T-cell (primary cell): ENCODE data around the gene APBB3. TPM values are rescaled to one million over a fixed set of nuclear protein-coding genes. Genes with fewer than 3 reads are reported as not detected.

Experiments
- ATAC-seq, 4 experiments: fragments of 200-7000 bp in 3 of 4; fragments of 150-1000 bp in 1 of 4; cut with Tn5 transposase; replicated peaks in 1 of 4; 1 replicate in 3 of 4; 2 replicates in 1 of 4; pipeline ENCODE4 v1.10.0; 2021; ENCODE audit warnings: moderate library complexity in 3 of 4, mild to moderate bottlenecking in 2 of 4, moderate number of reproducible peaks in 1 of 4
- CTCF ChIA-PET, 2 donors: fragments of 300-600 bp; sonication (Branson Sonifier 250); formaldehyde crosslinking; loops; one replicate each; lab custom pipeline; 2022; ENCODE audit warnings: antibody characterized with exemption in 2 of 2; lab: Charles Lee
- POLR2A ChIA-PET, 2 donors: fragments of 300-600 bp; sonication (Branson Sonifier 250); formaldehyde crosslinking; loops; one replicate each; lab custom pipeline; 2022; ENCODE audit warnings: antibody characterized with exemption in 2 of 2; lab: Charles Lee
- DNase-seq, 35 experiments: peaks; one replicate each; pipeline versions ENCODE4 v3.0.0 to v3.0.0-alpha.2; 2013 to 2023
- H3K27ac ChIP-seq: one replicate; pipeline ENCODE4 v1.5.1; 2013; ENCODE audit warnings: low read length
- H3K27me3 ChIP-seq, 2 experiments: replicated peaks in 1 of 2; 1 replicate in 1 of 2; 2 replicates in 1 of 2; pipeline versions ENCODE4 v1.6.1 to v1.7.0; 2013; ENCODE audit warnings: low read length in 1 of 2, mixed read lengths in 1 of 2; ENCODE audit not compliant: control insufficient read depth in 2 of 2, insufficient read depth in 2 of 2; ENCODE audit errors: extremely low read depth in 1 of 2
- H3K36me3 ChIP-seq, 2 donors: 1 replicate in 1 of 2; 2 replicates in 1 of 2; pipeline versions ENCODE4 v1.6.1 to v1.7.0; 2013; ENCODE audit warnings: low read length in 1 of 2; ENCODE audit not compliant: control insufficient read depth in 2 of 2, insufficient read depth in 1 of 2; ENCODE audit errors: extremely low read depth in 1 of 2
- H3K4me1 ChIP-seq, 2 experiments: 1 replicate in 1 of 2; 2 replicates in 1 of 2; pipeline versions ENCODE4 v1.6.1 to v1.7.0; 2013; ENCODE audit warnings: low read length in 2 of 2, mixed read lengths in 1 of 2; ENCODE audit not compliant: insufficient read depth in 2 of 2, control insufficient read depth in 1 of 2; ENCODE audit errors: extremely low read depth in 1 of 2
- H3K4me3 ChIP-seq, 2 donors: 1 replicate in 1 of 2; 2 replicates in 1 of 2; pipeline versions ENCODE4 v1.5.1 to v1.7.0; 2013; ENCODE audit warnings: mild to moderate bottlenecking in 2 of 2, low read length in 1 of 2, moderate library complexity in 1 of 2; ENCODE audit not compliant: control insufficient read depth in 1 of 2; ENCODE audit errors: extremely low read depth in 1 of 2
- H3K9me3 ChIP-seq: 2 replicates; pipeline ENCODE4 v1.7.0; 2013
- H3K27ac Mint-ChIP-seq, 2 donors: one replicate each; pipeline ENCODE4 v1.8.0; 2020 to 2021; ENCODE audit warnings: mild to moderate bottlenecking in 2 of 2, mixed read lengths in 2 of 2
- H3K27me3 Mint-ChIP-seq, 2 donors: one replicate each; pipeline ENCODE4 v1.8.0; 2021 to 2022; ENCODE audit warnings: mixed read lengths in 2 of 2
- H3K36me3 Mint-ChIP-seq: one replicate; pipeline ENCODE4 v1.8.0; 2021; ENCODE audit warnings: mixed read lengths
- H3K4me1 Mint-ChIP-seq, 3 donors: one replicate each; pipeline ENCODE4 v1.8.0; 2020 to 2022; ENCODE audit warnings: mixed read lengths in 3 of 3, mild to moderate bottlenecking in 1 of 3
- H3K4me3 Mint-ChIP-seq, 3 donors: one replicate each; pipeline ENCODE4 v1.8.0; 2020 to 2022; ENCODE audit warnings: mild to moderate bottlenecking in 3 of 3, mixed read lengths in 3 of 3, moderate library complexity in 3 of 3
- H3K9me3 Mint-ChIP-seq, 3 donors: one replicate each; pipeline ENCODE4 v1.8.0; 2020 to 2022; ENCODE audit warnings: mixed read lengths in 3 of 3
- WGBS: methylation state at CpG from one replicate; pipeline ENCODE4 v1.1.5; 2013; ENCODE audit warnings: missing lambda C conversion rate; ENCODE audit not compliant: insufficient coverage; 5-methylcytosine and 5-hydroxymethylcytosine counted together
- total RNA-seq, 35 experiments: library from RNA in 6 of 35; stranded (reverse) in 6 of 35; fragments of 120-200 nt in 1 of 35; gene quantifications; one replicate each; pipeline versions ENCODE4 v1.2.1 to v1.2.4 and lab custom pipeline; 2013 to 2026

Gene APBB3, protein sequence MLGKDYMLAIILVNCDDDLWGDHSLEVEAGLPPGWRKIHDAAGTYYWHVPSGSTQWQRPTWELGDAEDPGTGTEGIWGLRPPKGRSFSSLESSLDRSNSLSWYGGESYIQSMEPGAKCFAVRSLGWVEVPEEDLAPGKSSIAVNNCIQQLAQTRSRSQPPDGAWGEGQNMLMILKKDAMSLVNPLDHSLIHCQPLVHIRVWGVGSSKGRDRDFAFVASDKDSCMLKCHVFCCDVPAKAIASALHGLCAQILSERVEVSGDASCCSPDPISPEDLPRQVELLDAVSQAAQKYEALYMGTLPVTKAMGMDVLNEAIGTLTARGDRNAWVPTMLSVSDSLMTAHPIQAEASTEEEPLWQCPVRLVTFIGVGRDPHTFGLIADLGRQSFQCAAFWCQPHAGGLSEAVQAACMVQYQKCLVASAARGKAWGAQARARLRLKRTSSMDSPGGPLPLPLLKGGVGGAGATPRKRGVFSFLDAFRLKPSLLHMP
- 10 to 100 TPM; 53.9 to 70.5 (median 64.1) TPM for total RNA-seq
- 43.6 TPM for total RNA-seq (2013)
- 5.5 to 49.2 (median 34.3) reads per million in 29 experiments for total RNA-seq (lab: John Stamatoyannopoulos, UW)

- Histone ChIP-seq H3K9me3 (no peaks in the 10 kb centered on the region), H3K27me3 (no peaks in the 10 kb centered on the region), H3K4me3 (peak within 1 kb of the TSS; percentile 65 to 96), H3K4me1 (peaks cover 13 to 46% of the 10 kb centered on the region in 2 experiments), H3K27ac (peak within 1 kb of the TSS; percentile 83), H3K36me3 (peaks cover 11 to 41% of the 10 kb centered on the region in 2 donors)
- H3K27me3 Mint-ChIP-seq: no peaks in the 10 kb centered on the region
- CTCF ChIA-PET: interaction anchor here in 1 of 2 donors (0.6 to 1.9 kb wide), 4 partner anchors 17 to 147 kb away, joined by 3 to 11 read pairs (median 3); partner anchors contain the start of gene EIF4EBP3
- under 1% methylated on average over 71 of the region's 74 CpGs for WGBS
- no peaks in the 10 kb centered on the region for H3K9me3 Mint-ChIP-seq
- POLR2A ChIA-PET: interaction anchor here (0.5 to 2.3 kb wide), 7 partner anchors 9 to 85 kb away, joined by 3 to 11 read pairs (median 4); partner anchors contain the start of genes EIF4EBP3 (in 1 of the 2), IK (in 1 of the 2) and NDUFA2 (in 1 of the 2)
- H3K4me3 Mint-ChIP-seq: peak within 1 kb of the TSS; percentile 90 to 98 (median 94)
- peak within 1 kb of the TSS; percentile 96 to 99 for H3K27ac Mint-ChIP-seq
- H3K36me3 Mint-ChIP-seq: peaks cover 28% of the 10 kb centered on the region
- peaks cover 64 to 74% (median 66%) of the 10 kb centered on the region in 3 donors for H3K4me1 Mint-ChIP-seq
- peak; percentile 90 to 99 (median 99) for DNase-seq
- peak; percentile 88 to 91 (median 90) for ATAC-seq
Measured at GRCh38 chr5:140564196-140565023, at the start of gene APBB3, which contains the start of gene SLC35A4. TSS of gene APBB3 (minus strand) at chr5:140564598. CDS start at chr5:140564245, 353 bp downstream. TSS of gene SLC35A4 (plus strand) at chr5:140564828. CDS start at chr5:140567170, 2,342 bp downstream.

DNA sequence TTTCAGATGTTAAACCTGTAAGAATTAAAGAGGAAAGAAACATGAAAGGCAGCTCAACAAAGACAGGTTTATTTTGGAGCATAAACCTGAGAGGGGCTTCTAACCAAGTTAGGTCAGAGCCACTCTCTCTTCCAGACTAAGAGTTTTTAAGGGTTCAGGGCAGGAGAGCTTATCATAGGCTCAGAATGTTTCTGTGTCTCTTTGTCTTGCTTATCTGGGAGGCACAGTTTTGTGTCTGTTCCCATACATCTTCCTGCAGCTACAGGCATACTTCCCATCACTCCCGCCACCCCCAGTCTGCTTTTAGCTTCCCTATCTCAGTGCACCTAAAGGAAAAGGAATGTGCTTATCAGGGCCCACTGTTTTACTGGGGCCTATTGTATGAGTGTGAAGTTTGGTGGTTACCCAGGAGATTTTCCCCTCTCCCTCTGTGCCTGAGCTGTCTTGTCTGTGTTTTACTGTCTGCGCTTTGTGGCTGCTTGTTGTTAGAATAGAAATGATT, 46.7 kb upstream of the APBB3 start:
- Histone ChIP-seq H3K4me3 (no peak overlapping the region), H3K36me3 (no peaks in the 10 kb centered on the region), H3K27ac (no peak overlapping the region), H3K9me3 (no peaks in the 10 kb centered on the region), H3K4me1 (peaks cover 0 to 6% of the 10 kb centered on the region in 2 experiments), H3K27me3 (peaks cover 0 to 18% of the 10 kb centered on the region in 2 experiments)
- H3K27me3 Mint-ChIP-seq: peaks cover 14 to 15% of the 10 kb centered on the region in 2 donors
- 50% methylated on average over 1 of the region's 2 CpGs for WGBS
- no peaks in the 10 kb centered on the region for H3K36me3 Mint-ChIP-seq
- H3K4me1 Mint-ChIP-seq: peaks cover 8 to 17% (median 15%) of the 10 kb centered on the region in 3 donors
- DNase-seq: no peak
- ChIA-PET POLR2A (no interaction called here), CTCF (interaction anchor here in 1 of 2 donors (0.7 kb wide), 1 partner anchor 206 kb away, joined by 4 read pairs; no protein-coding TSS in a partner anchor)
- H3K9me3 Mint-ChIP-seq: no peaks in the 10 kb centered on the region
- no peak overlapping the region for H3K27ac Mint-ChIP-seq
- H3K4me3 Mint-ChIP-seq: no peak overlapping the region
- no peak for ATAC-seq

DNA sequence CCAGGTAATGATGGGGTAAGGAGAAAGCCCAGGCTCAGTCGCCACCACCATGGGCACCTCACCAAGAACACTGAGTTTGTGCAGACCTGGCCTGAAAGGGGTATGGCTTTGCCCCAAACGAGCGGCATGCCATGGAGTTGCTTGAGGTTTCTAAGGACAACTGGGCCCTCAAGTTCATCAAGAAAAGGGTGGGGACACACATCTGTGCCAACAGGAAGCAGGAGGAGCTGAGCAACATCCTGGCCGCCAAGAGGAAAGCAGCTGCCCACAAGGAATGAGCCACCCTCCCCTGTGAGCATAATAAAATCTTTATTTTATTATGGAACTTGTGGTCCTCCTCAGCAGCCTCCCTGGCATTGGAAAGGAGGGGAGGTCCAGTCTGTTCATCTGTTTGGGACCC, 44.7 kb upstream of the APBB3 start:
- peaks cover 0 to 6% of the 10 kb centered on the region in 2 experiments for H3K4me1 ChIP-seq
- no peaks in the 10 kb centered on the region for H3K9me3 ChIP-seq
- H3K4me1 Mint-ChIP-seq: peaks cover 8 to 17% (median 15%) of the 10 kb centered on the region in 3 donors
- H3K36me3 ChIP-seq: no peaks in the 10 kb centered on the region
- ATAC-seq (no peak), DNase-seq (no peak)
- 56% methylated on average over 3 of the region's 4 CpGs for WGBS
- H3K4me3 Mint-ChIP-seq: no peak overlapping the region
- ChIA-PET CTCF (no interaction called here), POLR2A (no interaction called here)
- H3K27ac Mint-ChIP-seq: no peak overlapping the region
- peaks cover 11 to 14% of the 10 kb centered on the region in 2 donors for H3K27me3 Mint-ChIP-seq
- H3K4me3 ChIP-seq: no peak overlapping the region
- no peaks in the 10 kb centered on the region for H3K9me3 Mint-ChIP-seq
- H3K36me3 Mint-ChIP-seq: no peaks in the 10 kb centered on the region
- H3K27ac ChIP-seq: no peak overlapping the region
- peaks cover 0 to 14% of the 10 kb centered on the region in 2 experiments for H3K27me3 ChIP-seq

- Histone ChIP-seq H3K9me3 (no peaks in the 10 kb centered on the region), H3K4me1 (peaks cover 0 to 6% of the 10 kb centered on the region in 2 experiments), H3K27ac (no peak overlapping the region), H3K4me3 (no peak overlapping the region), H3K27me3 (peaks cover 0 to 14% of the 10 kb centered on the region in 2 experiments), H3K36me3 (no peaks in the 10 kb centered on the region)
- Mint-ChIP-seq H3K36me3 (no peaks in the 10 kb centered on the region), H3K4me1 (peaks cover 8 to 17% (median 15%) of the 10 kb centered on the region in 3 donors), H3K27ac (no peak overlapping the region), H3K27me3 (peaks cover 11 to 14% of the 10 kb centered on the region in 2 donors), H3K9me3 (no peaks in the 10 kb centered on the region), H3K4me3 (no peak overlapping the region)
- ATAC-seq (no peak), DNase-seq (no peak)
- ChIA-PET CTCF (interaction anchor here in 1 of 2 donors (0.5 kb wide), 1 partner anchor 21 kb away, joined by 4 read pairs; no protein-coding TSS in a partner anchor), POLR2A (no interaction called here)
Measured at GRCh38 chr5:140608722-140609121, 44.3 kb upstream of the APBB3 start.

- Histone ChIP-seq H3K27ac (no peak overlapping the region), H3K4me3 (no peak overlapping the region), H3K36me3 (no peaks in the 10 kb centered on the region), H3K4me1 (peaks cover 0 to 6% of the 10 kb centered on the region in 2 experiments), H3K27me3 (peaks cover 0 to 5% of the 10 kb centered on the region in 2 experiments), H3K9me3 (no peaks in the 10 kb centered on the region)
- ChIA-PET POLR2A (no interaction called here), CTCF (interaction anchor here in 1 of 2 donors (0.7 kb wide), 1 partner anchor 30 kb away, joined by 3 read pairs; no protein-coding TSS in a partner anchor)
- H3K27ac Mint-ChIP-seq: no peak overlapping the region
- H3K36me3 Mint-ChIP-seq: no peaks in the 10 kb centered on the region
- H3K4me1 Mint-ChIP-seq: peaks cover 7 to 9% (median 9%) of the 10 kb centered on the region in 3 donors
- H3K27me3 Mint-ChIP-seq: peaks cover 4 to 9% of the 10 kb centered on the region in 2 donors
- no CpG with 5 or more reads among the region's 2 CpGs for WGBS
- H3K4me3 Mint-ChIP-seq: no peak overlapping the region
- ATAC-seq: no peak
- DNase-seq: no peak
- H3K9me3 Mint-ChIP-seq: no peaks in the 10 kb centered on the region
Measured at GRCh38 chr5:140607031-140607430, 42.6 kb upstream of the APBB3 start.
